OCI-LY3 (cell line): ENCODE data around the gene STX16.

Experiments used
- CTCF ChIP-seq: fragments of 200-600, 300-600 bp; sonication (generic); IDR thresholded peaks from 2 replicates; pipeline ENCODE4 v1.5.1; 2014; ENCODE audit warnings: antibody characterized with exemption, low read length, low read depth
- EZH2phosphoT487 ChIP-seq: fragments of 200-600 bp; shearing (Covaris generic); IDR thresholded peaks from 2 replicates; pipeline ENCODE4 v1.6.1; 2018; ENCODE audit warnings: antibody characterized with exemption, mixed run types, low read depth

GRCh38 chr20:58638467-58639181, 12.5 kb upstream of the STX16 start:
- TF ChIP-seq CTCF: no peak
- TF ChIP-seq EZH2phosphoT487: no peak
